H9 (cell line): Measurements from ENCODE around the gene FMNL1. TPM values are rescaled to one million over a fixed set of nuclear protein-coding genes. Genes with fewer than 3 reads are reported as not detected.

Experiments
- DNase-seq: peaks from one replicate; pipeline ENCODE4 v3.0.0-alpha.2; 2017
- H2AFZ ChIP-seq: one replicate; pipeline ENCODE4 v1.6.1; 2013; ENCODE audit warnings: mild to moderate bottlenecking, low read length, control low read depth, moderate library complexity
- H2AK5ac ChIP-seq: 2 replicates; pipeline ENCODE4 v1.6.1; 2013; ENCODE audit warnings: low read length, control low read depth, mixed read lengths; ENCODE audit not compliant: insufficient read length
- H2BK120ac ChIP-seq: one replicate; pipeline ENCODE4 v1.6.1; 2013; ENCODE audit warnings: low read depth, mild to moderate bottlenecking, low read length, control low read depth, inconsistent platforms; ENCODE audit not compliant: poor library complexity, severe bottlenecking
- H2BK12ac ChIP-seq: 2 replicates; pipeline ENCODE4 v1.6.1; 2013; ENCODE audit warnings: low read length, control low read depth, mixed read lengths, low read depth; ENCODE audit not compliant: insufficient read length
- H2BK15ac ChIP-seq: 2 replicates; pipeline ENCODE4 v1.6.1; 2013; ENCODE audit warnings: low read depth, low read length, control low read depth
- H2BK20ac ChIP-seq: one replicate; pipeline ENCODE4 v1.6.1; 2013; ENCODE audit warnings: low read depth, mild to moderate bottlenecking, low read length, control low read depth, inconsistent platforms; ENCODE audit not compliant: poor library complexity, severe bottlenecking
- H2BK5ac ChIP-seq: 2 replicates; pipeline ENCODE4 v1.6.1; 2013; ENCODE audit warnings: low read length, control low read depth, mixed read lengths; ENCODE audit not compliant: insufficient read length
- H3K14ac ChIP-seq: 2 replicates; pipeline ENCODE4 v1.6.1; 2013; ENCODE audit warnings: low read length, control low read depth; ENCODE audit not compliant: insufficient read depth
- H3K18ac ChIP-seq: 2 replicates; pipeline ENCODE4 v1.6.1; 2013; ENCODE audit warnings: low read depth, mild to moderate bottlenecking, mixed read lengths, low read length, control low read depth; ENCODE audit not compliant: insufficient read length
- H3K23ac ChIP-seq: 2 replicates; pipeline ENCODE4 v1.6.1; 2013; ENCODE audit warnings: low read length, control low read depth, mixed read lengths, low read depth; ENCODE audit not compliant: insufficient read length
- H3K23me2 ChIP-seq: 2 replicates; pipeline ENCODE4 v1.6.1; 2013; ENCODE audit warnings: low read depth, mild to moderate bottlenecking, mixed read lengths, low read length, control low read depth; ENCODE audit not compliant: insufficient read length, poor library complexity, severe bottlenecking
- H3K27ac ChIP-seq: 2 replicates; pipeline ENCODE4 v1.5.1; 2013; ENCODE audit warnings: low read length, control low read depth, mixed read lengths, low read depth; ENCODE audit not compliant: insufficient read length
- H3K27me3 ChIP-seq: 2 replicates; pipeline ENCODE4 v1.6.1; 2013; ENCODE audit warnings: low read length, control low read depth, inconsistent platforms; ENCODE audit not compliant: insufficient read depth
- H3K4ac ChIP-seq: 2 replicates; pipeline ENCODE4 v1.6.1; 2013; ENCODE audit warnings: low read depth, mild to moderate bottlenecking, control low read depth, inconsistent platforms, low read length, moderate library complexity
- H3K4me1 ChIP-seq: 2 replicates; pipeline ENCODE4 v1.6.1; 2013; ENCODE audit warnings: low read length, control low read depth, inconsistent platforms; ENCODE audit not compliant: insufficient read depth
- H3K4me2 ChIP-seq: 2 replicates; pipeline ENCODE4 v1.6.1; 2013; ENCODE audit warnings: low read length, control low read depth, mixed read lengths; ENCODE audit not compliant: insufficient read length, insufficient read depth
- H3K56ac ChIP-seq: 2 replicates; pipeline ENCODE4 v1.6.1; 2013; ENCODE audit warnings: low read depth, mild to moderate bottlenecking, mixed read lengths, low read length, control low read depth; ENCODE audit not compliant: insufficient read length
- H3K79me1 ChIP-seq: 2 replicates; pipeline ENCODE4 v1.6.1; 2013; ENCODE audit warnings: low read depth, mild to moderate bottlenecking, moderate library complexity, low read length, control low read depth, inconsistent platforms; ENCODE audit not compliant: insufficient read depth, poor library complexity, severe bottlenecking
- H3K79me2 ChIP-seq: 2 replicates; pipeline ENCODE4 v1.6.1; 2013; ENCODE audit warnings: low read length, control low read depth, inconsistent platforms; ENCODE audit not compliant: insufficient read depth
- H3K9ac ChIP-seq: 2 replicates; pipeline ENCODE4 v1.6.1; 2013; ENCODE audit warnings: low read length, control low read depth, mixed read lengths; ENCODE audit not compliant: insufficient read length; ENCODE audit errors: extremely low read depth
- H3K9me3 ChIP-seq: one replicate; pipeline ENCODE4 v1.6.1; 2013; ENCODE audit warnings: low read depth, low read length, inconsistent platforms; ENCODE audit not compliant: control insufficient read depth
- H3T11ph ChIP-seq: one replicate; pipeline ENCODE4 v1.6.1; 2013; ENCODE audit warnings: mild to moderate bottlenecking, low read length, control low read depth, inconsistent platforms
- H4K20me1 ChIP-seq: one replicate; pipeline ENCODE4 v1.6.1; 2013; ENCODE audit not compliant: control insufficient read depth, insufficient read length, insufficient read depth
- H4K5ac ChIP-seq: 2 replicates; pipeline ENCODE4 v1.6.1; 2013; ENCODE audit warnings: low read depth, mild to moderate bottlenecking, mixed read lengths, low read length, control low read depth; ENCODE audit not compliant: insufficient read length
- H4K8ac ChIP-seq: replicated peaks from 2 replicates; pipeline ENCODE4 v1.6.1; 2013; ENCODE audit warnings: low read length, control low read depth, mixed read lengths, low read depth; ENCODE audit not compliant: insufficient read length
- H4K91ac ChIP-seq: 2 replicates; pipeline ENCODE4 v1.6.1; 2013; ENCODE audit warnings: low read depth, mild to moderate bottlenecking, moderate library complexity, mixed read lengths, low read length, control low read depth; ENCODE audit not compliant: insufficient read length
- H3K27ac Mint-ChIP-seq, 3 experiments: 2 replicates in 2 of 3; 3 replicates in 1 of 3; pipeline ENCODE4 v1.8.0; 2020 to 2021; ENCODE audit warnings: mixed read lengths in 3 of 3, mild to moderate bottlenecking in 1 of 3, moderate library complexity in 1 of 3
- H3K27me3 Mint-ChIP-seq: 2 replicates; pipeline ENCODE4 v1.8.0; 2021; ENCODE audit warnings: low read depth, mild to moderate bottlenecking, moderate library complexity, mixed read lengths
- H3K36me3 Mint-ChIP-seq, 3 experiments: 2 replicates in 2 of 3; 3 replicates in 1 of 3; pipeline ENCODE4 v1.8.0; 2020 to 2021; ENCODE audit warnings: low read depth in 3 of 3, mixed read lengths in 3 of 3; ENCODE audit not compliant: insufficient read depth in 1 of 3
- H3K4me1 Mint-ChIP-seq, 2 experiments: 2 replicates each; pipeline ENCODE4 v1.8.0; 2020; ENCODE audit warnings: mixed read lengths in 2 of 2
- H3K4me3 Mint-ChIP-seq, 2 experiments: 2 replicates in 1 of 2; 3 replicates in 1 of 2; pipeline ENCODE4 v1.8.0; 2020 to 2021; ENCODE audit warnings: mild to moderate bottlenecking in 2 of 2, mixed read lengths in 2 of 2, moderate library complexity in 1 of 2
- H3K9me3 Mint-ChIP-seq, 2 experiments: 2 replicates in 1 of 2; 3 replicates in 1 of 2; pipeline ENCODE4 v1.8.0; 2020; ENCODE audit warnings: mild to moderate bottlenecking in 2 of 2, mixed read lengths in 2 of 2, moderate library complexity in 1 of 2
- CTCF ChIP-seq: fragments of 200-600 bp; sonication (generic); conservative IDR thresholded peaks from 3 replicates; pipeline ENCODE4 v1.8.0; 2021; ENCODE audit warnings: antibody characterized with exemption, mild to moderate bottlenecking
- WGBS: extraction: QIAGEN DNeasy Blood & Tissue Kit; methylation state at CpG from one replicate; pipeline ENCODE4 v1.1.7; 2013; ENCODE audit warnings: missing lambda C conversion rate, low lambda C conversion rate, mixed read lengths; ENCODE audit not compliant: insufficient read length; ENCODE audit errors: extremely low coverage; 5-methylcytosine and 5-hydroxymethylcytosine counted together
- total RNA-seq: library from RNA; stranded (reverse); gene quantifications from 2 replicates; pipeline ENCODE4 v1.2.1, GENCODE V29; 2021

FMNL1 gene
- total RNA-seq, 1 experiment from 2014 or later: 6.9 TPM

- Mint-ChIP-seq H3K4me3 (no peak overlapping the region), H3K36me3 (peaks cover 10 to 21% (median 19%) of the 10 kb centered on the region in 3 experiments; a peak in 6 of 7 replicates), H3K27me3 (no peaks in the 10 kb centered on the region), H3K27ac (peak overlapping the region in 1 of 3 experiments; percentile 53; a peak in 2 of 7 replicates), H3K4me1 (peaks cover 7 to 14% of the 10 kb centered on the region in 2 experiments), H3K9me3 (no peaks in the 10 kb centered on the region)
- Histone ChIP-seq H4K5ac (no peak overlapping the region), H2AFZ (no peak overlapping the region), H3K14ac (no peak overlapping the region), H3K27me3 (no peaks in the 10 kb centered on the region), H3K27ac (no peak overlapping the region), H3K56ac (no peak overlapping the region), H3K23ac (no peak overlapping the region), H2BK120ac (no peak overlapping the region), H2BK12ac (no peak overlapping the region), H3K23me2 (no peaks in the 10 kb centered on the region), H3T11ph (no peak overlapping the region), H3K4me2 (no peak overlapping the region), H4K91ac (no peak overlapping the region), H3K79me2 (no peaks in the 10 kb centered on the region), H3K18ac (no peak overlapping the region), H2BK15ac (no peak overlapping the region), H3K4me1 (no peaks in the 10 kb centered on the region), H2AK5ac (no peak overlapping the region), H3K9me3 (no peaks in the 10 kb centered on the region), H2BK20ac (no peak overlapping the region), H4K8ac (no peak overlapping the region), H2BK5ac (no peak overlapping the region), H3K79me1 (no peaks in the 10 kb centered on the region), H4K20me1 (no peaks in the 10 kb centered on the region), H3K9ac (no peak overlapping the region), H3K4ac (no peak overlapping the region)
- TF ChIP-seq CTCF: no peak
- no peak for DNase-seq
- WGBS: no CpG with 5 or more reads among the region's 5 CpGs
These were observed 52.3 kb downstream of the FMNL1 start for GRCh38 chr17:45274033-45274432.
